Measurements from ENCODE around the gene NCDN. TPM values are rescaled to one million over a fixed set of nuclear protein-coding genes. Genes with fewer than 3 reads are reported as not detected.

Gene NCDN
- total RNA-seq, 2 experiments from 2014 or later: 17.3 to 17.5 TPM

DNA sequence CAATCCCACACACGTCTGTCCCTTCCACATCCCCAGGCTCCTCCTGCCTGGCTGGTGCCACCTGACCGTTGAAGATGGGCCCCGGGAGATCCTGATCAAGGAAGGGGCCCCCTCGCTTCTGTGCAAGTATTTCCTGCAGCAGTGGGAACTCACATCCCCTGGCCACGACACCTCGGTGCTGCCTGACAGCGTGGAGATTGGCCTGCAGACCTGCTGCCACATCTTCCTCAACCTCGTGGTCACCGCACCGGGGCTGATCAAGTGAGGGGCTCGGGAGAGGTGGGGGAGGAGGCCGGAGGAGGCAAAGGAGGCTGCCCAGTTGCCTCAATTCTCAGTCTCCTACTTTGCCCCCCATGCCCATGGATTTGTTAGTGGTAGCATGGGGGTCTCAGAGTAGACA is 5.6 kb downstream of the NCDN start:
- Mint-ChIP-seq H3K4me1 (ENCODE audit: low read depth) (peaks cover 27% of the 10 kb centered on the region), H3K27ac (peak overlapping the region; percentile 68), H3K36me3 (ENCODE audit: low read depth) (peaks cover 10% of the 10 kb centered on the region), H3K4me3 (no peak overlapping the region), H3K9me3 (no peaks in the 10 kb centered on the region), H3K27me3 (no peaks in the 10 kb centered on the region)
- POLR2A ChIA-PET: interaction anchor here (0.7 to 1.4 kb wide), 2 partner anchors 72 to 108 kb away, joined by 3 to 5 read pairs; no protein-coding TSS in a partner anchor
- intact Hi-C loops (cut with micrococcal nuclease): loop anchor here (5.0 kb wide), 1 partner anchor 111 kb away; no protein-coding TSS in a partner anchor
- no peak for ATAC-seq
- CTCF ChIA-PET: interaction anchor here (1.0 to 4.9 kb wide), 2 partner anchors 108 to 112 kb away, joined by 5 to 44 read pairs; no protein-coding TSS in a partner anchor
- TF ChIP-seq, protein P1, sequence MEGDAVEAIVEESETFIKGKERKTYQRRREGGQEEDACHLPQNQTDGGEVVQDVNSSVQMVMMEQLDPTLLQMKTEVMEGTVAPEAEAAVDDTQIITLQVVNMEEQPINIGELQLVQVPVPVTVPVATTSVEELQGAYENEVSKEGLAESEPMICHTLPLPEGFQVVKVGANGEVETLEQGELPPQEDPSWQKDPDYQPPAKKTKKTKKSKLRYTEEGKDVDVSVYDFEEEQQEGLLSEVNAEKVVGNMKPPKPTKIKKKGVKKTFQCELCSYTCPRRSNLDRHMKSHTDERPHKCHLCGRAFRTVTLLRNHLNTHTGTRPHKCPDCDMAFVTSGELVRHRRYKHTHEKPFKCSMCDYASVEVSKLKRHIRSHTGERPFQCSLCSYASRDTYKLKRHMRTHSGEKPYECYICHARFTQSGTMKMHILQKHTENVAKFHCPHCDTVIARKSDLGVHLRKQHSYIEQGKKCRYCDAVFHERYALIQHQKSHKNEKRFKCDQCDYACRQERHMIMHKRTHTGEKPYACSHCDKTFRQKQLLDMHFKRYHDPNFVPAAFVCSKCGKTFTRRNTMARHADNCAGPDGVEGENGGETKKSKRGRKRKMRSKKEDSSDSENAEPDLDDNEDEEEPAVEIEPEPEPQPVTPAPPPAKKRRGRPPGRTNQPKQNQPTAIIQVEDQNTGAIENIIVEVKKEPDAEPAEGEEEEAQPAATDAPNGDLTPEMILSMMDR (IDR thresholded peaks at IDR 0.05): no peak
- no peak for DNase-seq

DNA sequence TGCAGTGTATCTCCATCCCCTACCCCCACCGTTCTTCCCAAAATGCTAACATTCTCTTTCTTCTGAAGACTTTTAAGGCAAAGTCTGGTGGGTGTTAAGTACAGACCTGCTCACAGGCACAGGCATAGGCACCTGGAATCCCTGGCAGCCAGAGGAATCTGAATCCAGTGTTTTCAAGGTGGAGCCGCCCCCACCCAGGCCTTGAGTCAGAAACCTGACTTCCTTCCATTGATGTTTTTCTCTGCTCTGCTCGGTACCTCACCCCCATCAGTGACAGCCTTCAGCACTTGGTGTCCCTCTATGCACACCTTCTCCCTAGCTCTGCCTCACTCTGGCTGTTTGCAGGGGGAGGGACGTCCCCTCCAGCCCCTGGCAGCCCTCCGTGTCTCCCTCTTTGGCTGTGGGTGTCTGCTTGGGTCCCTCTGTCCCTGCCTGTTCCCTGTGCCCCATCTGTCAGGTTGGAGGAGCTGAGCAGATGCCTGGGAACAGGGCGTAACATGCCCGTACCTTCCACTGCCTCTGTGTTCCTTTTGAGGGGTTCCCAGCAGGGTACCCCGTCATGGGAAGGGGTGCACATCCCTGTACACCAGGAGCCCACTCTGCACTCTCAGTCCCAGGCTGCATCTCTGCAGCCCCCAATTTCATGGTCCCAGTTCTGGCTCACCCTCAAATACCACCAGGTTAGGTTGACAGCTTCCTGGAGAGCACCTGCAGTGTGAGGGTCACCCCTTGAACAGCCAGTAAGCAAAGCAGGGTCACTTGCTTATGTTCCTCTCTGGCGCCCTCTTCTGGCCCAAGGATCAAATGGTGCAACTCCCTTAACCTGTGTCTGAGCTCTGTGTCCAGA is 6.7 kb downstream of the NCDN start:
- no peaks in the 10 kb centered on the region for H3K9me3 Mint-ChIP-seq
- ChIA-PET POLR2A (interaction anchor here (0.9 to 1.5 kb wide), 2 partner anchors 13 to 208 kb away, joined by 3 to 4 read pairs; no protein-coding TSS in a partner anchor), CTCF (interaction anchor here (0.6 to 5.9 kb wide), 41 partner anchors 8 to 363 kb away, joined by 3 to 76 read pairs (median 4); partner anchors contain the start of genes CLSPN and TFAP2E)
- H3K4me1 Mint-ChIP-seq (ENCODE audit: low read depth): peaks cover 24% of the 10 kb centered on the region
- H3K36me3 Mint-ChIP-seq (ENCODE audit: low read depth): peaks cover 10% of the 10 kb centered on the region
- peak overlapping the region; percentile 50 for H3K27ac Mint-ChIP-seq
- ATAC-seq (peak; percentile 83), DNase-seq (peak; percentile 93)
- TF ChIP-seq, protein P1 (IDR thresholded peaks at IDR 0.05): peak; percentile 83
- H3K27me3 Mint-ChIP-seq: no peaks in the 10 kb centered on the region
- H3K4me3 Mint-ChIP-seq: no peak overlapping the region
- intact Hi-C loops (cut with micrococcal nuclease): loop anchor here (5.0 kb wide), 1 partner anchor 112 kb away; no protein-coding TSS in a partner anchor

DNA sequence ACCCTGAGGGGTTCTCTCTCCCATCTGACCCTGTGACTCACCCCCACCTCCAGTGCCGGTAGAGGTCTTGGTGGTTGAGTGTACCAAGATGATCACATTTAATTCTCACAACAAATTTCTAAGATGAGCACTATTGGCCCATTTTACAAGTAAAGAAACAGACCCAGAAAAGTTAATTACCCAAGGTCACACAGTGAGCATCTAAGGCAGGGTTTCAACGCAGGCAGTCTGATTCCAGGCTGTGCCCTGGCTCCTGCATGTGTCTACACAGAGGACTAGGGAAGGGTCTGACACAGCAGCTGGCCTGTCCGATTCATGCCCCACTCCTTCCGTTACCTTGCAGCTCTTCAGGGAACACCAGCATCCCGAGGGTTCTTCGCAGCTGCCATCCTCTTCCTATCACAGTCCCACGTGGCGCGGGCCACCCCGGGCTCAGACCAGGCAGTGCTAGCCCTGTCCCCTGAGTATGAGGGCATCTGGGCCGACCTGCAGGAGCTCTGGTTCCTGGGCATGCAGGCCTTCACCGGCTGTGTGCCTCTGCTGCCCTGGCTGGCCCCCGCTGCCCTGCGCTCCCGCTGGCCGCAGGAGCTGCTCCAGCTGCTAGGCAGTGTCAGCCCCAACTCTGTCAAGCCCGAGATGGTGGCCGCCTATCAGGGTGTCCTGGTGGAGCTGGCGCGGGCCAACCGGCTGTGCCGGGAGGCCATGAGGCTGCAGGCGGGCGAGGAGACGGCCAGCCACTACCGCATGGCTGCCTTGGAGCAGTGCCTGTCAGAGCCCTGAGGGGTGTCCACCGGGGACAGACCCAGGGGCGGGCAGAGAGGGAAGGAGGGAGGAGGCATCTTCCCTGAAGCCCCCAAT is 7.5 kb downstream of the NCDN start:
- ChIA-PET CTCF (interaction anchor here (0.6 to 5.9 kb wide), 41 partner anchors 8 to 363 kb away, joined by 3 to 76 read pairs (median 4); partner anchors contain the start of genes CLSPN and TFAP2E), POLR2A (interaction anchor here (0.9 to 1.5 kb wide), 2 partner anchors 13 to 207 kb away, joined by 3 to 4 read pairs; no protein-coding TSS in a partner anchor)
- ATAC-seq (no peak), DNase-seq (no peak)
- intact Hi-C loops (cut with micrococcal nuclease): loop anchor here (5.0 kb wide), 1 partner anchor 113 kb away; no protein-coding TSS in a partner anchor
- H3K27ac Mint-ChIP-seq: no peak overlapping the region
- H3K36me3 Mint-ChIP-seq (ENCODE audit: low read depth): peaks cover 10% of the 10 kb centered on the region
- H3K4me3 Mint-ChIP-seq: no peak overlapping the region
- no peaks in the 10 kb centered on the region for H3K9me3 Mint-ChIP-seq
- TF ChIP-seq, protein P1 (IDR thresholded peaks at IDR 0.05): peak; percentile 45
- peaks cover 19% of the 10 kb centered on the region for H3K4me1 Mint-ChIP-seq (ENCODE audit: low read depth)
- no peaks in the 10 kb centered on the region for H3K27me3 Mint-ChIP-seq

DNA sequence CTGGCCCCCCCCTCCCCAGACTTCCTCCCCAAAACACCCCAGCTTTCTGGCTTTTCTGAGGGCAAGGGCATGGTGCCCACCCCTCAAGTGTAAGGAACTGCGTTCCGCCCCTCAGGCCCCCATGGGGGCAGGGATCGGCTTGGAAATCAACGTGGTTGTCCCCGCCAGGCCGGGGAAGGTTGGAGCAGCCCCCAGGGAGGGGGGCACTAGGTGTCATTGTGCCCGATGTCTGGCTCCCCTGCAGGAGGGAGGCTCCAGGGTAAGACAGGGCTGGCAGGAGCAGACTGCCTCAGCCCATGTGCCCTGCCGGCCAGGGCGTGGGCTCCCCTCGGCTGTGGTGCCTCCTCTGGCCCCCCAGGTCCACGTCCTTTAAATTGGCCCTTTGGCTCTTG is 8.1 kb downstream of the NCDN start:
- Mint-ChIP-seq H3K9me3 (no peaks in the 10 kb centered on the region), H3K36me3 (ENCODE audit: low read depth) (peaks cover 10% of the 10 kb centered on the region), H3K4me1 (ENCODE audit: low read depth) (peaks cover 19% of the 10 kb centered on the region), H3K27ac (no peak overlapping the region), H3K4me3 (no peak overlapping the region), H3K27me3 (no peaks in the 10 kb centered on the region)
- ChIA-PET POLR2A (interaction anchor here (1.5 kb wide), 1 partner anchor 12 kb away, joined by 4 read pairs; no protein-coding TSS in a partner anchor), CTCF (interaction anchor here (1.1 to 5.9 kb wide), 11 partner anchors 12 to 364 kb away, joined by 4 to 76 read pairs (median 7); partner anchors contain the start of gene CLSPN)
- DNase-seq (no peak), ATAC-seq (no peak)
- TF ChIP-seq, protein P1 (IDR thresholded peaks at IDR 0.05): no peak
- intact Hi-C loops (cut with micrococcal nuclease): no loop called here
